ES-I3 (cell line): ENCODE measurements around the gene XPO5.
"Not testable (repeated sequence)": the region's sequence is repeated elsewhere in the genome, so short reads cannot be mapped to it uniquely, and the experiment has no call there.

ENCODE experiments used
- H3K36me3 ChIP-seq: 2 replicates; pipeline ENCODE4 v1.6.1; 2013; ENCODE audit warnings: mild to moderate bottlenecking, low read length, control low read depth, moderate library complexity; ENCODE audit not compliant: insufficient read depth
- H3K4me1 ChIP-seq: 2 replicates; pipeline ENCODE4 v1.6.1; 2013; ENCODE audit warnings: mild to moderate bottlenecking, control low read depth, low read length; ENCODE audit not compliant: insufficient read depth
- H3K9ac ChIP-seq: 2 replicates; pipeline ENCODE4 v1.6.1; 2013; ENCODE audit warnings: low read depth, mild to moderate bottlenecking, low read length, moderate library complexity
- H3K9me3 ChIP-seq: 2 replicates; pipeline ENCODE4 v1.6.1; 2013; ENCODE audit warnings: mild to moderate bottlenecking, low read length, moderate library complexity; ENCODE audit not compliant: control insufficient read depth, insufficient read depth

The XPO5 gene

GRCh38 chr6:43557620-43558019, 18.2 kb downstream of the XPO5 start:
- not testable (repeated sequence) for H3K9me3 ChIP-seq, H3K9ac ChIP-seq
- H3K36me3 ChIP-seq, result peaks cover 71% of the 10 kb centered on the region

GRCh38 chr6:43547222-43547621, 28.6 kb downstream of the XPO5 start:
- Histone ChIP-seq H3K4me1 (no peaks in the 10 kb centered on the region), H3K36me3 (peaks cover 60% of the 10 kb centered on the region), H3K9me3 (no peaks in the 10 kb centered on the region), H3K9ac (no peak overlapping the region)

More at GRCh38 chr6:43557620-43558019, 18.2 kb downstream of the XPO5 start:
- not testable (repeated sequence) for H3K4me1 ChIP-seq

- H3K9me3 ChIP-seq, result no peaks in the 10 kb centered on the region
- H3K36me3 ChIP-seq, result peaks cover 46% of the 10 kb centered on the region
- H3K4me1 ChIP-seq, result no peaks in the 10 kb centered on the region
- no peak overlapping the region for H3K9ac ChIP-seq
These were observed 31.4 kb downstream of the XPO5 start for GRCh38 chr6:43544461-43544860.

- Histone ChIP-seq H3K36me3 (peaks cover 25% of the 10 kb centered on the region), H3K9me3 (no peaks in the 10 kb centered on the region), H3K4me1 (no peaks in the 10 kb centered on the region), H3K9ac (no peak overlapping the region)
These were observed 33.9 kb downstream of the XPO5 start for GRCh38 chr6:43541774-43542471.

- Histone ChIP-seq H3K36me3 (peaks cover 19% of the 10 kb centered on the region), H3K9ac (no peak overlapping the region), H3K4me1 (no peaks in the 10 kb centered on the region), H3K9me3 (no peaks in the 10 kb centered on the region)
These were observed 35.3 kb downstream of the XPO5 start for GRCh38 chr6:43540507-43540906.

GRCh38 chr6:43539409-43539808, 36.4 kb downstream of the XPO5 start:
- H3K9ac ChIP-seq, H3K9me3 ChIP-seq, H3K4me1 ChIP-seq: not testable (repeated sequence)
- peaks cover 22% of the 10 kb centered on the region for H3K36me3 ChIP-seq

GRCh38 chr6:43538986-43539385, 36.9 kb downstream of the XPO5 start:
- not testable (repeated sequence) for H3K4me1 ChIP-seq, H3K9me3 ChIP-seq, H3K9ac ChIP-seq
- H3K36me3 ChIP-seq, result peaks cover 26% of the 10 kb centered on the region

GRCh38 chr6:43532201-43532600, 43.6 kb downstream of the XPO5 start:
- Histone ChIP-seq H3K4me1 (no peaks in the 10 kb centered on the region), H3K9ac (no peak overlapping the region), H3K9me3 (no peaks in the 10 kb centered on the region), H3K36me3 (peaks cover 45% of the 10 kb centered on the region)

GRCh38 chr6:43524483-43524961, 51.3 kb downstream of the XPO5 start:
- Histone ChIP-seq H3K4me1 (no peaks in the 10 kb centered on the region), H3K36me3 (peaks cover 58% of the 10 kb centered on the region), H3K9ac (no peak overlapping the region), H3K9me3 (no peaks in the 10 kb centered on the region)

GRCh38 chr6:43523284-43523683, 52.6 kb downstream of the XPO5 start:
- H3K9me3 ChIP-seq, result no peaks in the 10 kb centered on the region

GRCh38 chr6:43522547-43523261, 53.1 kb downstream of the XPO5 start:
- Histone ChIP-seq H3K4me1 (peaks cover 6% of the 10 kb centered on the region; the same call in 1 of the 2 replicates), H3K9ac (no peak overlapping the region), H3K36me3 (peaks cover 46% of the 10 kb centered on the region), H3K9me3 (no peaks in the 10 kb centered on the region)

More at GRCh38 chr6:43523284-43523683, 52.6 kb downstream of the XPO5 start:
- Histone ChIP-seq H3K9ac (no peak overlapping the region), H3K36me3 (peaks cover 52% of the 10 kb centered on the region), H3K4me1 (peaks cover 1% of the 10 kb centered on the region; the same call in 1 of the 2 replicates)

GRCh38 chr6:43521836-43522235, 54.0 kb downstream of the XPO5 start:
- Histone ChIP-seq H3K4me1 (peaks cover 6% of the 10 kb centered on the region; the same call in 1 of the 2 replicates), H3K9ac (no peak overlapping the region), H3K36me3 (peaks cover 42% of the 10 kb centered on the region), H3K9me3 (no peaks in the 10 kb centered on the region)

- no peaks in the 10 kb centered on the region for H3K9me3 ChIP-seq
- H3K36me3 ChIP-seq, result peaks cover 33% of the 10 kb centered on the region
- H3K9ac ChIP-seq, result no peak overlapping the region
- peaks cover 6% of the 10 kb centered on the region; the same call in 1 of the 2 replicates for H3K4me1 ChIP-seq
These were observed 55.7 kb downstream of the XPO5 start for GRCh38 chr6:43520097-43520496.

- peak overlapping the region; percentile 68 for H3K9ac ChIP-seq
- no peaks in the 10 kb centered on the region for H3K9me3 ChIP-seq
- peaks cover 38% of the 10 kb centered on the region for H3K36me3 ChIP-seq
- peaks cover 6% of the 10 kb centered on the region; the same call in 1 of the 2 replicates for H3K4me1 ChIP-seq
These were observed 58.1 kb downstream of the XPO5 start for GRCh38 chr6:43517505-43518357.
